OCI-LY7 (cell line): ENCODE results near the gene RNF7. TPM values are rescaled to one million over a fixed set of nuclear protein-coding genes. Genes with fewer than 3 reads are reported as not detected.

Experiments
- BruUV-seq: library from RNA; stranded (reverse); fragments of 400-500 nt; replicated peaks from 2 replicates; lab custom pipeline; 2021; lab: Mats Ljungman, UMichigan
- CTCF ChIA-PET: fragments of 300-600 bp; sonication (Branson Sonifier 250); formaldehyde crosslinking; loops from one replicate; lab custom pipeline; 2022; ENCODE audit warnings: antibody characterized with exemption; ENCODE audit not compliant: unreplicated experiment; lab: Charles Lee
- POLR2A ChIA-PET: fragments of 300-600 bp; sonication (Branson Sonifier 250); formaldehyde crosslinking; loops from one replicate; lab custom pipeline; 2022; ENCODE audit warnings: antibody characterized with exemption; lab: Charles Lee
- DNase-seq: peaks from one replicate; pipeline ENCODE4 v3.0.0-alpha.2; 2015; ENCODE audit warnings: low spot score
- H2AFZ ChIP-seq: fragments of 200-600 bp; sonication (generic), shearing (Covaris generic); 2 replicates; pipeline ENCODE4 v1.6.1; 2014; ENCODE audit warnings: mild to moderate bottlenecking, antibody characterized with exemption, low read length, moderate library complexity
- H3K27ac ChIP-seq: fragments of 200-600 bp; sonication (generic); 2 replicates; pipeline ENCODE4 v1.5.1; 2014; ENCODE audit warnings: mixed run types, low read depth, mild to moderate bottlenecking, moderate library complexity, low read length, inconsistent platforms; ENCODE audit not compliant: poor library complexity, severe bottlenecking
- H3K36me3 ChIP-seq: fragments of 200-600 bp; sonication (generic); 2 replicates; pipeline ENCODE4 v1.6.1; 2014; ENCODE audit warnings: mild to moderate bottlenecking, antibody characterized with exemption, low read length, moderate library complexity, mixed read lengths; ENCODE audit not compliant: insufficient read depth
- H3K4me1 ChIP-seq: fragments of 200-600 bp; sonication (generic); 2 replicates; pipeline ENCODE4 v1.5.1; 2014; ENCODE audit warnings: mild to moderate bottlenecking, low read length; ENCODE audit not compliant: insufficient read depth, poor library complexity, severe bottlenecking
- H3K4me2 ChIP-seq: fragments of 200-600 bp; sonication (generic); 2 replicates; pipeline ENCODE4 v1.6.1; 2014; ENCODE audit warnings: mild to moderate bottlenecking, low read length
- H3K4me3 ChIP-seq: fragments of 200-600 bp; sonication (generic); 2 replicates; pipeline ENCODE4 v1.5.1; 2014; ENCODE audit warnings: mild to moderate bottlenecking, low read depth, low read length; ENCODE audit not compliant: poor library complexity, severe bottlenecking
- H3K79me2 ChIP-seq: fragments of 200-600 bp; sonication (generic); 2 replicates; pipeline ENCODE4 v1.6.1; 2016; ENCODE audit warnings: low read depth, mild to moderate bottlenecking, low read length, moderate library complexity, mixed read lengths; ENCODE audit not compliant: insufficient read depth
- H3K9me2 ChIP-seq: fragments of 200-600 bp; sonication (generic); 2 replicates; pipeline ENCODE4 v1.6.1; 2016; ENCODE audit warnings: mild to moderate bottlenecking, low read length, mixed read lengths; ENCODE audit not compliant: insufficient read depth
- H3K9me3 ChIP-seq: fragments of 200-600 bp; sonication (generic); 2 replicates; pipeline ENCODE4 v1.6.1; 2014; ENCODE audit warnings: mild to moderate bottlenecking, mixed run types, low read length, mixed read lengths
- H4K20me1 ChIP-seq: fragments of 200-600 bp; sonication (generic); 2 replicates; pipeline ENCODE4 v1.6.1; 2014; ENCODE audit warnings: mild to moderate bottlenecking, antibody characterized with exemption, low read length, moderate library complexity, mixed read lengths; ENCODE audit not compliant: insufficient read depth
- CTCF ChIP-seq: fragments of 200-600 bp; sonication (generic); conservative IDR thresholded peaks from 2 replicates; pipeline ENCODE4 v1.5.1; 2014; ENCODE audit warnings: mild to moderate bottlenecking, antibody characterized with exemption, low read length, moderate library complexity, mixed read lengths
- EZH2phosphoT487 ChIP-seq: fragments of 200-600 bp; sonication (generic); IDR thresholded peaks from 2 replicates; pipeline ENCODE4 v1.6.1; 2018; ENCODE audit warnings: low read depth, borderline replicate concordance, mild to moderate bottlenecking, mixed run types, antibody characterized with exemption, low read length, moderate library complexity, mixed read lengths
- intact Hi-C: fragments of 100-400 bp; cut with micrococcal nuclease; formaldehyde crosslinking; loops from one replicate; pipeline ENCODE4 v1.10.0; 2022; ENCODE audit not compliant: unreplicated experiment
- total RNA-seq, 2 experiments: library from RNA; depleted of rRNA in 1 of 2; stranded (reverse); fragments of >200 nt in 1 of 2; shearing (Covaris generic) in 1 of 2; gene quantifications; 2 replicates each; pipeline ENCODE4 v1.2.3, GENCODE V29; 2014 to 2022

RNF7 gene
- total RNA-seq, 2 experiments from 2014 or later, result 36.3 to 81.3 TPM

GRCh38 chr3:141743305-141743704 lies 5.2 kb downstream of the RNF7 start:
- Histone ChIP-seq H4K20me1 (peaks cover 29% of the 10 kb centered on the region), H2AFZ (no peak overlapping the region), H3K4me2 (no peak overlapping the region), H3K4me3 (no peak overlapping the region), H3K9me2 (no peaks in the 10 kb centered on the region), H3K4me1 (peaks cover 23% of the 10 kb centered on the region), H3K27ac (no peak overlapping the region), H3K36me3 (peaks cover 81% of the 10 kb centered on the region), H3K9me3 (no peaks in the 10 kb centered on the region), H3K79me2 (peaks cover 65% of the 10 kb centered on the region)
- ChIA-PET CTCF (no interaction called here), POLR2A (interaction anchor here (0.5 kb wide), 1 partner anchor 112 kb away, joined by 3 read pairs; no protein-coding TSS in a partner anchor)
- intact Hi-C loops, result no loop called here
- BruUV-seq, result no TSS peak
- DNase-seq, result no peak
- TF ChIP-seq EZH2phosphoT487 (no peak), CTCF (no peak)

GRCh38 chr3:141746962-141747361 lies 8.9 kb downstream of the RNF7 start:
- ChIA-PET CTCF (no interaction called here), POLR2A (no interaction called here)
- TF ChIP-seq CTCF (no peak), EZH2phosphoT487 (no peak)
- Histone ChIP-seq H3K4me3 (no peak overlapping the region), H3K27ac (no peak overlapping the region), H3K9me2 (no peaks in the 10 kb centered on the region), H3K4me1 (no peaks in the 10 kb centered on the region), H4K20me1 (0 out of 2 replicates have a peak, but pooled peaks cover 6% of the 10 kb centered on the region), H3K36me3 (peaks cover 78% of the 10 kb centered on the region), H3K79me2 (peaks cover 29% of the 10 kb centered on the region), H3K9me3 (no peaks in the 10 kb centered on the region), H3K4me2 (no peak overlapping the region), H2AFZ (no peak overlapping the region)
- no peak for DNase-seq
- BruUV-seq, result no TSS peak
- intact Hi-C loops, result no loop called here

DNA sequence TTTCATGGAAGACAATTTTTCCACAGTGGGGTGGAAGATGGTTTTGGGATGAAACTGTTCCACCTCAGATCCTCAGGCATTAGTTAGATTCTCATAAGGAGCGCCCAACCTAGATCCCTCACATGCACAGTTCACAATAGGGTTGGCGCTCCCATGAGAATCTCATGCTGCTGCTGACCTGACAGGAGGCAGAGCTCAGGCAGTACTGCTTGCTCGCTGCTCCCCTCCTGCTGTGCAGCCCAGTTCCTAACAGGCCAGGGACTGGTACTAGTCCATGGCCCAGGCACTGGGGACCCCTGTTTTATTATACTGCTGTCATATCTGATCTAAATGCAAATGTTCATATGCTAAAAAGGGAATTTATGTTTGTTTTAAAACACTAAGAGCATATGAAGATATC lies 15.3 kb downstream of the RNF7 start:
- POLR2A ChIA-PET, result no interaction called here
- TF ChIP-seq EZH2phosphoT487 (no peak), CTCF (no peak)
- no peaks in the 10 kb centered on the region for H3K4me1 ChIP-seq
- no peaks in the 10 kb centered on the region for H3K9me2 ChIP-seq
- H3K27ac ChIP-seq, result no peak overlapping the region
- no TSS peak for BruUV-seq
- H3K79me2 ChIP-seq, result no peaks in the 10 kb centered on the region
- DNase-seq, result no peak
- no peaks in the 10 kb centered on the region for H4K20me1 ChIP-seq
- no peak overlapping the region for H2AFZ ChIP-seq
- no peak overlapping the region for H3K4me2 ChIP-seq
- H3K4me3 ChIP-seq, result no peak overlapping the region
- no peaks in the 10 kb centered on the region for H3K9me3 ChIP-seq
- intact Hi-C loops, result no loop called here
- peaks cover 18% of the 10 kb centered on the region for H3K36me3 ChIP-seq
- CTCF ChIA-PET, result no interaction called here
